K562 (cell line): Measurements from ENCODE around the gene ZDHHC17. TPM values are rescaled to one million over a fixed set of nuclear protein-coding genes. Genes with fewer than 3 reads are reported as not detected.

Experiments
- BHLHE40 ChIP-seq: IDR thresholded peaks from 2 replicates; pipeline ENCODE4 v1.6.1; 2011; ENCODE audit warnings: low read length, improper control_type of control experiment
- BRCA1 ChIP-seq, 2 experiments: fragments of 450-650 bp in 1 of 2; sonication (generic) in 1 of 2; formaldehyde crosslinking in 1 of 2; IDR thresholded peaks; 2 replicates each; pipeline versions ENCODE4 v1.5.0 to v1.6.1; 2017 to 2020; ENCODE audit warnings: mild to moderate bottlenecking in 1 of 2, missing genetic modification reagents in 1 of 2
- CCNT2 ChIP-seq: IDR thresholded peaks from 2 replicates; pipeline ENCODE4 v1.6.1; 2011; ENCODE audit warnings: borderline replicate concordance, low read depth, mild to moderate bottlenecking, moderate library complexity, mixed read lengths, low read length; ENCODE audit not compliant: insufficient read length; ENCODE audit errors: extremely low read depth
- CREB5 ChIP-seq: fragments of 250-450 bp; sonication (Bioruptor Pico); IDR thresholded peaks from 2 replicates; pipeline ENCODE4 v1.5.0; 2020; ENCODE audit warnings: mild to moderate bottlenecking
- GATA2 ChIP-seq: sonication (generic); formaldehyde crosslinking; IDR thresholded peaks from 2 replicates; pipeline ENCODE4 v1.4.0; 2020; ENCODE audit warnings: mild to moderate bottlenecking, missing genetic modification reagents
- MBD2 ChIP-seq: sonication (generic); IDR thresholded peaks from 2 replicates; pipeline ENCODE4 v1.6.1; 2016; ENCODE audit warnings: low read depth, borderline replicate concordance
- MTA1 ChIP-seq: fragments of 450-650 bp; IDR thresholded peaks from 2 replicates; pipeline ENCODE4 v1.6.1; 2017; ENCODE audit warnings: borderline replicate concordance
- MTF1 ChIP-seq: fragments of 250-450 bp; sonication (Bioruptor Pico); IDR thresholded peaks from 2 replicates; pipeline ENCODE4 v1.9.0; 2021; ENCODE audit warnings: moderate library complexity, mild to moderate bottlenecking, inconsistent platforms, borderline replicate concordance
- SAFB ChIP-seq: fragments of 200-400 bp; formaldehyde crosslinking; IDR thresholded peaks from 2 replicates; pipeline ENCODE4 v1.6.1; 2017; ENCODE audit warnings: low read depth, low read length, borderline replicate concordance
- SNIP1 ChIP-seq: fragments of 450-650 bp; IDR thresholded peaks from 2 replicates; pipeline ENCODE4 v1.7.1; 2017; ENCODE audit warnings: low read depth, mild to moderate bottlenecking
- TFAM ChIP-seq: fragments of 250-450 bp; sonication (Bioruptor Pico); conservative IDR thresholded peaks from 2 replicates; pipeline ENCODE4 v1.5.0; 2021; ENCODE audit warnings: mild to moderate bottlenecking, moderate library complexity
- TRIM28 ChIP-seq: fragments of 450-650 bp; IDR thresholded peaks from 2 replicates; pipeline ENCODE4 v1.6.1; 2017
- TSC22D4 ChIP-seq: fragments of 450-650 bp; IDR thresholded peaks from 2 replicates; pipeline ENCODE4 v1.6.1; 2016; ENCODE audit warnings: missing genetic modification characterization, missing biosample characterization, control low read depth
- ZFP36 ChIP-seq: fragments of 150-350 bp; IDR thresholded peaks from 2 replicates; pipeline ENCODE4 v1.6.1; 2018; ENCODE audit warnings: low read length, low read depth; ENCODE audit not compliant: partially characterized antibody
- ZNF143 ChIP-seq: sonication (generic); formaldehyde crosslinking; IDR thresholded peaks from 2 replicates; pipeline ENCODE4 v1.9.0; 2022; ENCODE audit warnings: mild to moderate bottlenecking, missing genetic modification reagents
- ZNF282 ChIP-seq: sonication (generic); formaldehyde crosslinking; IDR thresholded peaks from 2 replicates; pipeline ENCODE4 v1.8.1; 2023; ENCODE audit warnings: missing genetic modification reagents
- ZNF551 ChIP-seq: fragments of 250-450 bp; sonication (Bioruptor Pico); IDR thresholded peaks from 2 replicates; pipeline ENCODE4 v1.5.0; 2021; ENCODE audit warnings: mild to moderate bottlenecking, moderate library complexity
- ZNF57 ChIP-seq: fragments of 450-650 bp; formaldehyde crosslinking; IDR thresholded peaks from 2 replicates; pipeline ENCODE4 v1.4.0; 2020; ENCODE audit warnings: mild to moderate bottlenecking, moderate library complexity
- ZNF586 ChIP-seq: fragments of 450-650 bp; formaldehyde crosslinking; conservative IDR thresholded peaks from 2 replicates; pipeline ENCODE4 v1.4.0; 2020; ENCODE audit warnings: mild to moderate bottlenecking, moderate library complexity
- ZNF717 ChIP-seq: fragments of 250-450 bp; sonication (Bioruptor Pico); IDR thresholded peaks from 2 replicates; pipeline ENCODE4 v1.5.0; 2021
- ZNF79 ChIP-seq: fragments of 250-450 bp; sonication (Bioruptor Pico); IDR thresholded peaks from 2 replicates; pipeline ENCODE4 v1.4.0; 2020; ENCODE audit warnings: low read depth, mild to moderate bottlenecking, moderate library complexity
- polyA plus RNA-seq, 8 experiments: library from polyadenylated mRNA; depleted of rRNA in 4 of 8; stranded (reverse) in 5 of 8; unstranded in 3 of 8; fragments of >200 nt; fragmentation: Nextera tagmentation in 2 of 8; fragmentation: Illumina TruSeq in 1 of 8; extraction: Ambion mirVana in 2 of 8; extraction: Trizol in 1 of 8; gene quantifications; 2 replicates each; pipeline versions ENCODE4 v1.2.1 to v1.2.3, GENCODE V29; 2011 to 2014; ENCODE audit warnings: inconsistent platforms in 1 of 8, missing spikeins in 1 of 8
- total RNA-seq, 7 experiments: library from RNA; depleted of rRNA in 6 of 7; stranded (reverse); fragments of >200 nt in 6 of 7; fragmentation: Illumina TruSeq in 2 of 7; extraction: Trizol in 2 of 7; gene quantifications; 2 replicates each; pipeline versions ENCODE4 v1.2.1 to v1.2.3, GENCODE V29; 2011 to 2021; ENCODE audit warnings: low replicate concordance in 1 of 7
- TF ChIP-seq, protein P1 (sequence below): fragments of 250-450 bp; sonication (Bioruptor Pico); IDR thresholded peaks from 2 replicates; pipeline ENCODE4 v1.4.0; 2020
- TF ChIP-seq, protein P2 (sequence below): fragments of 450-650 bp; IDR thresholded peaks from 2 replicates; pipeline ENCODE4 v1.6.1; 2017; ENCODE audit warnings: antibody characterized with exemption
- TF ChIP-seq, protein P3 (sequence below): sonication (generic); formaldehyde crosslinking; IDR thresholded peaks from 2 replicates; pipeline ENCODE4 v1.9.0; 2022; ENCODE audit warnings: mild to moderate bottlenecking, missing genetic modification reagents

ZDHHC17 gene
- total and polyA plus RNA-seq, 9 of the 15 experiments (the other 6 are each of a cell fraction or from before 2014, with no cell fraction given), result 6.7 to 66.0 (median 27.5) TPM

- TF ChIP-seq, protein P1, sequence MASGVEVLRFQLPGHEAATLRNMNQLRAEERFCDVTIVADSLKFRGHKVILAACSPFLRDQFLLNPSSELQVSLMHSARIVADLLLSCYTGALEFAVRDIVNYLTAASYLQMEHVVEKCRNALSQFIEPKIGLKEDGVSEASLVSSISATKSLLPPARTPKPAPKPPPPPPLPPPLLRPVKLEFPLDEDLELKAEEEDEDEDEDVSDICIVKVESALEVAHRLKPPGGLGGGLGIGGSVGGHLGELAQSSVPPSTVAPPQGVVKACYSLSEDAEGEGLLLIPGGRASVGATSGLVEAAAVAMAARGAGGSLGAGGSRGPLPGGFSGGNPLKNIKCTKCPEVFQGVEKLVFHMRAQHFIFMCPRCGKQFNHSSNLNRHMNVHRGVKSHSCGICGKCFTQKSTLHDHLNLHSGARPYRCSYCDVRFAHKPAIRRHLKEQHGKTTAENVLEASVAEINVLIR, result no peak
- TF ChIP-seq MBD2 (peak; percentile 55; the same call in 1 of the 2 replicates), CREB5 (CRISPR knock-in tag) (no peak), ZNF586 (CRISPR knock-in tag) (no peak), SAFB (peak; percentile 14; the same call in 1 of the 2 replicates), ZNF79 (CRISPR knock-in tag) (no peak), ZNF57 (CRISPR knock-in tag) (peak; percentile 34; the same call in 1 of the 2 replicates), ZNF282 (CRISPR knock-in tag) (no peak), CCNT2 (peak; percentile 78), ZFP36 (peak; percentile 89), TRIM28 (no peak), GATA2 (CRISPR knock-in tag) (no peak), ZNF551 (no peak), TFAM (CRISPR knock-in tag) (no peak), ZNF717 (no peak), SNIP1 (no peak), BHLHE40 (no peak), ZNF143 (CRISPR knock-in tag) (peak; percentile 80), MTA1 (peak; percentile 17; the same call in 1 of the 2 replicates), MTF1 (CRISPR knock-in tag) (no peak), TSC22D4 (tag) (no peak), BRCA1 (IDR thresholded peaks at IDR 0.05) (no peak), BRCA1 (CRISPR knock-in tag; IDR thresholded peaks at IDR 0.05) (no peak)
- TF ChIP-seq, protein P2, sequence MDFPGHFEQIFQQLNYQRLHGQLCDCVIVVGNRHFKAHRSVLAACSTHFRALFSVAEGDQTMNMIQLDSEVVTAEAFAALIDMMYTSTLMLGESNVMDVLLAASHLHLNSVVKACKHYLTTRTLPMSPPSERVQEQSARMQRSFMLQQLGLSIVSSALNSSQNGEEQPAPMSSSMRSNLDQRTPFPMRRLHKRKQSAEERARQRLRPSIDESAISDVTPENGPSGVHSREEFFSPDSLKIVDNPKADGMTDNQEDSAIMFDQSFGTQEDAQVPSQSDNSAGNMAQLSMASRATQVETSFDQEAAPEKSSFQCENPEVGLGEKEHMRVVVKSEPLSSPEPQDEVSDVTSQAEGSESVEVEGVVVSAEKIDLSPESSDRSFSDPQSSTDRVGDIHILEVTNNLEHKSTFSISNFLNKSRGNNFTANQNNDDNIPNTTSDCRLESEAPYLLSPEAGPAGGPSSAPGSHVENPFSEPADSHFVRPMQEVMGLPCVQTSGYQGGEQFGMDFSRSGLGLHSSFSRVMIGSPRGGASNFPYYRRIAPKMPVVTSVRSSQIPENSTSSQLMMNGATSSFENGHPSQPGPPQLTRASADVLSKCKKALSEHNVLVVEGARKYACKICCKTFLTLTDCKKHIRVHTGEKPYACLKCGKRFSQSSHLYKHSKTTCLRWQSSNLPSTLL, result no peak
- TF ChIP-seq, protein P3, sequence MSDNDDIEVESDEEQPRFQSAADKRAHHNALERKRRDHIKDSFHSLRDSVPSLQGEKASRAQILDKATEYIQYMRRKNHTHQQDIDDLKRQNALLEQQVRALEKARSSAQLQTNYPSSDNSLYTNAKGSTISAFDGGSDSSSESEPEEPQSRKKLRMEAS (CRISPR knock-in tag), result no peak; the same call in 1 of the 2 replicates
These were observed at the start of gene ZDHHC17 (continued) for GRCh38 chr12:76763746-76764675.
